Loucy (cell line): ENCODE measurements around the gene STX10.

Source experiments
- H2AFZ ChIP-seq: fragments of 200-600 bp; sonication (generic); 2 replicates; pipeline ENCODE4 v1.6.0; 2016; ENCODE audit warnings: antibody characterized with exemption, mild to moderate bottlenecking, low read length, moderate library complexity
- H3F3A ChIP-seq: fragments of 200-600 bp; 2 replicates; pipeline ENCODE4 v1.6.0; 2016; ENCODE audit warnings: antibody characterized with exemption, low read depth, mild to moderate bottlenecking
- H3K27me3 ChIP-seq: fragments of 200-600 bp; sonication (generic); 2 replicates; pipeline ENCODE4 v1.6.1; 2014; ENCODE audit warnings: low read length, mild to moderate bottlenecking; ENCODE audit not compliant: insufficient read depth, poor library complexity, severe bottlenecking
- H3K36me3 ChIP-seq: fragments of 200-600 bp; sonication (generic); 2 replicates; pipeline ENCODE4 v1.6.1; 2016; ENCODE audit warnings: low read length; ENCODE audit not compliant: insufficient read depth
- H3K4me1 ChIP-seq: fragments of 200-600 bp; sonication (generic); 2 replicates; pipeline ENCODE4 v1.5.1; 2014; ENCODE audit warnings: low read length, mild to moderate bottlenecking; ENCODE audit not compliant: insufficient read depth, poor library complexity, severe bottlenecking
- H3K4me2 ChIP-seq: fragments of 200-600 bp; sonication (generic); 2 replicates; pipeline ENCODE4 v1.6.0; 2014; ENCODE audit warnings: antibody characterized with exemption, low read length, low read depth, mild to moderate bottlenecking; ENCODE audit not compliant: poor library complexity, severe bottlenecking
- H3K4me3 ChIP-seq: fragments of 200-600 bp; sonication (generic); 2 replicates; pipeline ENCODE4 v1.5.1; 2014; ENCODE audit warnings: low read length, mild to moderate bottlenecking, mixed read lengths; ENCODE audit not compliant: poor library complexity, severe bottlenecking
- H3K79me2 ChIP-seq: fragments of 200-600 bp; sonication (generic); 2 replicates; pipeline ENCODE4 v1.6.1; 2014; ENCODE audit warnings: low read length; ENCODE audit not compliant: insufficient read depth
- H3K9ac ChIP-seq: fragments of 200-600 bp; sonication (generic); 2 replicates; pipeline ENCODE4 v1.6.0; 2014; ENCODE audit warnings: mild to moderate bottlenecking, low read depth, low read length, moderate library complexity; ENCODE audit not compliant: poor library complexity, severe bottlenecking
- H3K9me2 ChIP-seq: fragments of 200-600 bp; sonication (generic); replicated peaks from 2 replicates; pipeline ENCODE4 v1.6.1; 2016; ENCODE audit warnings: low read depth, low read length, mixed read lengths
- H3K9me3 ChIP-seq: fragments of 200-600 bp; sonication (generic); 2 replicates; pipeline ENCODE4 v1.6.1; 2014; ENCODE audit warnings: mild to moderate bottlenecking, antibody characterized with exemption, low read length, low read depth; ENCODE audit not compliant: insufficient read depth
- H4K20me1 ChIP-seq: fragments of 200-600 bp; sonication (generic); 2 replicates; pipeline ENCODE4 v1.6.0; 2014; ENCODE audit warnings: antibody characterized with exemption, low read length, mild to moderate bottlenecking; ENCODE audit not compliant: insufficient read depth, poor library complexity, severe bottlenecking
- EZH2phosphoT487 ChIP-seq: fragments of 200-600 bp; IDR thresholded peaks from 2 replicates; pipeline ENCODE4 v1.6.1; 2018; ENCODE audit warnings: antibody characterized with exemption, mild to moderate bottlenecking, moderate library complexity, borderline replicate concordance
- TF ChIP-seq, protein P1 (sequence below): fragments of 200-600 bp; sonication (generic); conservative IDR thresholded peaks from 2 replicates; pipeline ENCODE4 v1.5.1; 2014; ENCODE audit warnings: mild to moderate bottlenecking, antibody characterized with exemption, low read length

The STX10 gene

GRCh38 chr19:13127811-13128575 lies 22.2 kb downstream of the STX10 start:
- Histone ChIP-seq H3K79me2 (peaks cover 87% of the 10 kb centered on the region), H3K27me3 (no peaks in the 10 kb centered on the region), H2AFZ (no peak overlapping the region), H3K4me1 (peaks cover 16% of the 10 kb centered on the region), H3K9ac (no peak overlapping the region), H4K20me1 (peaks cover 57% of the 10 kb centered on the region), H3K36me3 (peaks cover 6% of the 10 kb centered on the region; the same call in 1 of the 2 replicates), H3F3A (no peaks in the 10 kb centered on the region), H3K9me3 (no peaks in the 10 kb centered on the region), H3K4me3 (no peak overlapping the region), H3K4me2 (no peak overlapping the region), H3K9me2 (no peaks in the 10 kb centered on the region)
- TF ChIP-seq, protein P1, sequence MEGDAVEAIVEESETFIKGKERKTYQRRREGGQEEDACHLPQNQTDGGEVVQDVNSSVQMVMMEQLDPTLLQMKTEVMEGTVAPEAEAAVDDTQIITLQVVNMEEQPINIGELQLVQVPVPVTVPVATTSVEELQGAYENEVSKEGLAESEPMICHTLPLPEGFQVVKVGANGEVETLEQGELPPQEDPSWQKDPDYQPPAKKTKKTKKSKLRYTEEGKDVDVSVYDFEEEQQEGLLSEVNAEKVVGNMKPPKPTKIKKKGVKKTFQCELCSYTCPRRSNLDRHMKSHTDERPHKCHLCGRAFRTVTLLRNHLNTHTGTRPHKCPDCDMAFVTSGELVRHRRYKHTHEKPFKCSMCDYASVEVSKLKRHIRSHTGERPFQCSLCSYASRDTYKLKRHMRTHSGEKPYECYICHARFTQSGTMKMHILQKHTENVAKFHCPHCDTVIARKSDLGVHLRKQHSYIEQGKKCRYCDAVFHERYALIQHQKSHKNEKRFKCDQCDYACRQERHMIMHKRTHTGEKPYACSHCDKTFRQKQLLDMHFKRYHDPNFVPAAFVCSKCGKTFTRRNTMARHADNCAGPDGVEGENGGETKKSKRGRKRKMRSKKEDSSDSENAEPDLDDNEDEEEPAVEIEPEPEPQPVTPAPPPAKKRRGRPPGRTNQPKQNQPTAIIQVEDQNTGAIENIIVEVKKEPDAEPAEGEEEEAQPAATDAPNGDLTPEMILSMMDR = no peak
- TF ChIP-seq EZH2phosphoT487 = no peak

GRCh38 chr19:13127051-13127450 lies 23.1 kb downstream of the STX10 start:
- no peak overlapping the region for H3K4me3 ChIP-seq
- no peak overlapping the region for H3K4me2 ChIP-seq
- peaks cover 10% of the 10 kb centered on the region for H3K4me1 ChIP-seq
- no peak overlapping the region for H3K9ac ChIP-seq
- H3F3A ChIP-seq = no peaks in the 10 kb centered on the region
- peaks cover 6% of the 10 kb centered on the region; the same call in 1 of the 2 replicates for H3K36me3 ChIP-seq
- H2AFZ ChIP-seq = no peak overlapping the region
- H4K20me1 ChIP-seq = peaks cover 57% of the 10 kb centered on the region
- TF ChIP-seq, protein P1 = no peak
- no peak for TF ChIP-seq EZH2phosphoT487
- no peaks in the 10 kb centered on the region for H3K9me2 ChIP-seq
- H3K79me2 ChIP-seq = peaks cover 92% of the 10 kb centered on the region
- no peaks in the 10 kb centered on the region for H3K27me3 ChIP-seq
- H3K9me3 ChIP-seq = no peaks in the 10 kb centered on the region

DNA sequence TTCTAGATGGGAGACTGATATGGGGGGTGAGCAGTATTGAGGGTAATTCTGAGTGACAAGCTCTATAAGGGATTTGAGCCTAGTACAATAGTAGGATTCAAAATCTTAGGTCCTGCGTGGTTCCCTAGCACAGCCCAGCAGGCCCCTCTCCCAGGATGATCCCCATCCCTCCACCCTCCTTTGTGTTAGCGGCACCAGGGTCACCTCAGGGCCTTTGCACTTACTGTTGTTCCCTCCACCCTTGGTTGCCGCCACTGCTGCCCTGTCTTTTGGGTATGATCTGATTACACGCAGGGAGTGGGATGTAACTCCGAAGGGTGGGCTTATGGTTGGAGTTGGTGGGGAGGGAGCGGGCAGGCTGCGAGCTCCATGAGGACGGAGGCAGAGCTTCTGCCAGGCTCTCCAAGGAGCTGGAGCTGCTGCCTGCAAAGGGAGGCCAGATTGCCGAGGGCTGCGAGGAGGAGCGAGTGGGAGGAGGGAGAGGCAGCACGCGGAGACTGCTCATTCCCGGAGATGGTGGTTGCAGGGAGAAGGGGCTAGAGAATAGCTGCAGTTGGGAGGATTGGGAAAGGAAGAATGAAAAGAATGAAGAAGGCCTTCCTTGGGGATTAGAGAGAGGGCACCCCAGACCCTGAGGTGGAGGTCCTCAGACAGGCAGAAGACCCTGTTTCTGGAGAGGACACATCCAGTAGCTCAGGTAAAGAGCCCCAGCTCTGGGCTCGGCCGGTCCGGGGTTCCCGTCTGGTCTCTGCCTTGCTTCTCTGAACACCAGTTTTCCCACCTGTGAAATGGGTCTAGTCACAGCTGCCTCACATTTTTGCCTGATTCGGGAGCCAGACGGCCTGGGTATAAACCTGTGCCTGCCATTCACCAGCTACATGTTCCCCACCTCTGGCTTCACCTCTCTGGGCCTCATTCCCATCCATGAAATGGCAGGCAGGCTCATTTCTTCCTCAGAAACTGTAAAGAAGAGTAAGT lies 26.9 kb downstream of the STX10 start:
- H3K27me3 ChIP-seq = no peaks in the 10 kb centered on the region
- no peaks in the 10 kb centered on the region for H3K9me3 ChIP-seq
- H2AFZ ChIP-seq = no peak overlapping the region
- no peak overlapping the region for H3K9ac ChIP-seq
- H3K79me2 ChIP-seq = peaks cover 98% of the 10 kb centered on the region
- H3K4me2 ChIP-seq = no peak overlapping the region
- H3K36me3 ChIP-seq = peaks cover 6% of the 10 kb centered on the region; the same call in 1 of the 2 replicates
- TF ChIP-seq EZH2phosphoT487 = no peak
- TF ChIP-seq, protein P1 = no peak
- peaks cover 33% of the 10 kb centered on the region for H3K4me1 ChIP-seq
- no peaks in the 10 kb centered on the region for H3K9me2 ChIP-seq
- no peak overlapping the region for H3K4me3 ChIP-seq
- no peaks in the 10 kb centered on the region for H3F3A ChIP-seq
- peaks cover 70% of the 10 kb centered on the region for H4K20me1 ChIP-seq
